HG02840 (cell line): ENCODE measurements around the gene SLC66A1.

Experiments
- ATAC-seq: cut with Tn5 transposase; IDR thresholded peaks from one replicate; pipeline ENCODE4 v1.9.1; 2021; ENCODE audit warnings: mild to moderate bottlenecking, moderate library complexity, moderate number of reproducible peaks; ENCODE audit not compliant: unreplicated experiment, low FRiP score

SLC66A1 gene

GRCh38 chr1:19359357-19359756 lies 47.2 kb downstream of the SLC66A1 start:
- no peak for ATAC-seq

DNA sequence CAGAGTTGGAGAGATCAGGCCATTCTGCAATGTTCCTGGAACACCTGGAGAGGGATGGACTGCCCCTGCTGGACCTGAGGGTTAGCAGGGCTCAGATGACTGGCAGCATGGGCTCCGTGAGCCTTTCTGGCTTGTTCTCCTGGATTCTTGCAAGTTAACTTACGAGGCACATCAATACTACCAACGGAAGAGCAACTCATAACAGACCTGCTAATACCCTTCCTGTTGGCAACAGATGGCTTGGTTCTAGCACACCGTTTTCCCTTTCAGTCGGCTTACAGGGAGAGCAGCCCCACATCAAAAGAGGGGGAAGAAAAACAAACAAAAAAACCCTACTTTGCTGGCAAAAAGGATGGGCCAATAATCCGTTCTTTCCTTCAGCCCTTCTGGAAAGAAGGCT lies 47.9 kb downstream of the SLC66A1 start:
- no peak for ATAC-seq

GRCh38 chr1:19360432-19360831 lies 48.3 kb downstream of the SLC66A1 start:
- no peak for ATAC-seq

- ATAC-seq: no peak
These were observed 48.9 kb downstream of the SLC66A1 start for GRCh38 chr1:19360843-19361610.

- ATAC-seq: no peak
These were observed 49.6 kb downstream of the SLC66A1 start for GRCh38 chr1:19361611-19362147.

- no peak for ATAC-seq
These were observed 51.5 kb downstream of the SLC66A1 start for GRCh38 chr1:19363536-19364152.

DNA sequence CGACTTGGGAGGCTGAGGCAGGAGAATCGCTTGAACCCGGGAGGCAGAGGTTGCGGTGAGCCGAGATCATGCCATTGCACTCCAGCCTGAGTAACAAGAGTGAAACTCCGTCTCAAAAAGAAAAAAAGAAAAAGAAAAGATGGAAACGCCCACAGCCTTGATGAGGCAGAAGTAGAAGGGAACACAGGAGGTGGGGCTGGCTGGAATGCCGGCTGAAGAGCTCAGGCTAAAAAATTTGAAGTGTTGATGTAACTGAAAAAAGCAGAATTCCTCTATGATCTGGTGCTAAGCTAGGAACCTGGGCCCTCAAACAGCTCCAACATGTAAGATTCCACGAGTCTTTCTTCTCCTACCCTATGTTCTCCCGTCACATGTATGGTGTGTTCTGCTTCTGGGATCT lies 53.6 kb downstream of the SLC66A1 start:
- ATAC-seq: no peak

DNA sequence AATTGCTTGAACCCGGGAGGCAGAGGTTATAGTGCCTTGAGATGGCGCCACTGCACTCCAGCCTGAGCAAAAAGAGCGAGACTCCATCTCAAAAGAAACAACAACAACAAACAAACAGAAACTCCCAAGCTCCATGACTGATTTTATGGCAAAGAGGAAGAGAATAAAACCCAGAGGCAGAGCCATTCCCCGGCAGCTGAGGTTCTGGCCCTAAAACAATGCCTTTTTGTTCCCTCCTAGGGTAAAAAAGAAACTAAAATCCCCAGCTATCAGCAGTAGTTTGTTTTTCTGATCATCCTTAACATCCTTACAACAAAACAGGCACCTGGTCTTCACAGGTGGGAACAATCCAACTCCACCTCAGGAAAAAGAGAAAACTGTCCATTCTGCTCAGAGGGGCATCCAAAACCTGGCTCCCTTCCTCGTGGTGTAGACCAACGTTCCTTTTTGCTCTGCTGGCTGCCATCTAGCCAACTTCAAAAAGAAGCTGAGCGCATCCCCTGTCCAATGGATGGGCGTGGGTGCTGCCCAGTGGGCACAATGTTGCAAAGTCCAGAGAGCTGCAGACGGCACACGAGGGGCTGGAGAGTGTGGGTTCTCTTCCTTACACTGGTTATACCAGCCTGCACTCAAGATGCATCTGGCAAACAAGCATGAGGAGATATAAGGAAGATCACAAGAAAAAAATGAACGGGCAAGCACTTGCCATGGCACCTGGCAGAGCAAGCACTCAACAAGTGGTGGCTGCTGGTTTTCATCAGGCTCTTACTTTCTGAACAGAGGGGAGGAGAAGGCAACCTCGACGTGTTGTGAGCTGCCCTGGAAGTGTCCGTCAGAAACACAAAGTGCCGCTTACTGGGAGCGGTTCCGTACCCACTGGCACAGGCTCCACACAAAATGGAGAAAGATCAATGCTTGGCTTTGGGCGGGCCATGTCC lies 54.7 kb downstream of the SLC66A1 start:
- no peak for ATAC-seq

- no peak for ATAC-seq
These were observed 55.5 kb downstream of the SLC66A1 start for GRCh38 chr1:19367584-19368041.

DNA sequence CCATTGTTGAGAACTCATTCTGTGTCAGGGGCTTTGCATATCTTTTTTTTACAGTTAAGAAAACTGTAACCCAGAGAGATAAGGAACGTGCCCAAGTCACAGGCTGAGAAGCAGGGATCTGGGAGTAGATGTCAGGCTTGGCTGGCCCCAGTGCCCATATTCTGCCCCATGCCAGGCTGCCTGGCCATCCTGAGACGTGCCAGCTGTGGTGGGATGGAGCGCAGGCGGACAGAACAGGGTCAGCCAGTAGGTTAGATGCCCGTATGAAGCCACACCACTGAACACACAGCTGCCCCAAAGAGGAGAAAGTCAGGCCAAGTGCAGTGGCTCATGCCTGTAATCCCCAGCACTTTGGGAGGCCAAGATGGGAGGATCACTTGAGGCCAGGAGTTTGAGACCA lies 55.9 kb downstream of the SLC66A1 start:
- ATAC-seq: no peak

GRCh38 chr1:19368964-19369363 lies 56.8 kb downstream of the SLC66A1 start:
- ATAC-seq: no peak

DNA sequence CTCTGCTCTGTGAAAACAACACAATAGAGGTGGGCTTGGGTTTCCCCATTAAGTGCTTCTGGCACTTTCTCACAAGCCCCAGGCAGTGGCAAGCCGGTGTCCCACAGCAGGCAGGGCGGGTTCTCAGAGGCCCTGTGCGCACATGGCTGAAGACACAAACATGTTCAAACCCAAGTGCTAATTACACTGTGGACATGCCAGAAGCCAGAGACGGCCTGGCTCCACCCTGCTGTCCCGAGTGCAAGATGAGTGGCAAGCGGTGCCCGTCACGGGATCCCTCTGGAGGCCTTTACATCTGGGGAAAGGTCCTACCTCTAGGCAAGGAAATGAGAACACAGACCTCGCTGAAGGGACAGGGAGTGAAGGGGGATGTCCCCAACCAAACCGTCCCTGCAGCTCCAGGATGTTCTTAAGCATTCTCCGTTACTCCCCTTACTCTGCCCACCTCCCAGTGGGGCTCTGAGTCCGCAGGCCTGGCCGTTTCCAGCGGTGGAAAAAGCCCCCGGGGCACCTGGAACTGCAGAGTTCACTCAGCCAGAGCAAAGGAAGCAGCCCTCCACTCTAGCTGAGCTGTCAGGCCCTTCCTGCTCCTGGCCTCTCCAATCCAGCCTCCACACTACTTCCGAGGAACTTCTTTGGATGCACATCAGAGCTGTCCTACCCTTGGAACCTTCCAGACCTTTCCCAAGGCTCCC lies 57.4 kb downstream of the SLC66A1 start:
- ATAC-seq: no peak

DNA sequence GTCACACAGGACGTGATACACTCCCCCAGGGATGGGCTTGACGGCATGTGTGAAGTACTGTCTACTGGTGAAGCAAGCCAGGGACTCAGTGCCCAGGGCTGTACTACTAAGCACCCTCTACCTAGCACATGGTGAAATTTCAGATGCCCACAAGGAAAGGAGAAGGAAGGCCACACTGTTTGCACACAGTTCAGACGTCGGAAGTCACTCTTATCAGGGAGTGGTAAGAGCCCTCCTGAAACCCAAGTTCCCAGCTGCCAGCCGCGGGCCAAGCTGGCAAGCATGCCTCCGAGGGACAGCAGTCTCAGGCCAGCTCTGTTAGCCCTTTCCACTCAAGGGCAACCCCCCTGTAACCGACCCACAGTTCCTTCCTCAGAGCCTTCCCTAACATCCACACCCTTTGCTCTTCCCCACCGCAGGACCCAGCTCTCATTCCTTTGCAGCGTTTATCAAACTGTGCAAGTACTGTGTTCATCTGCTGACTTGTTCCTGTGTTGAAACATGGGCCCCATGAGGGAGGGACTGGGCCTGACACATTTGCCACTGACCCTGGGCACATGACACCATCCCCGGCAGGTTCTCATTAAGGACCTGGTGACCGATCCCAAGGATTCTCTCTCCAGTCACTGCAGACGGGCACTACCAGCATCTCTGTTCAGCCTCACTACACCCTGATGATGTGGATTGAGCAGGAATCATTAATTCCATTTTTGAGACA lies 58.5 kb downstream of the SLC66A1 start:
- no peak for ATAC-seq

DNA sequence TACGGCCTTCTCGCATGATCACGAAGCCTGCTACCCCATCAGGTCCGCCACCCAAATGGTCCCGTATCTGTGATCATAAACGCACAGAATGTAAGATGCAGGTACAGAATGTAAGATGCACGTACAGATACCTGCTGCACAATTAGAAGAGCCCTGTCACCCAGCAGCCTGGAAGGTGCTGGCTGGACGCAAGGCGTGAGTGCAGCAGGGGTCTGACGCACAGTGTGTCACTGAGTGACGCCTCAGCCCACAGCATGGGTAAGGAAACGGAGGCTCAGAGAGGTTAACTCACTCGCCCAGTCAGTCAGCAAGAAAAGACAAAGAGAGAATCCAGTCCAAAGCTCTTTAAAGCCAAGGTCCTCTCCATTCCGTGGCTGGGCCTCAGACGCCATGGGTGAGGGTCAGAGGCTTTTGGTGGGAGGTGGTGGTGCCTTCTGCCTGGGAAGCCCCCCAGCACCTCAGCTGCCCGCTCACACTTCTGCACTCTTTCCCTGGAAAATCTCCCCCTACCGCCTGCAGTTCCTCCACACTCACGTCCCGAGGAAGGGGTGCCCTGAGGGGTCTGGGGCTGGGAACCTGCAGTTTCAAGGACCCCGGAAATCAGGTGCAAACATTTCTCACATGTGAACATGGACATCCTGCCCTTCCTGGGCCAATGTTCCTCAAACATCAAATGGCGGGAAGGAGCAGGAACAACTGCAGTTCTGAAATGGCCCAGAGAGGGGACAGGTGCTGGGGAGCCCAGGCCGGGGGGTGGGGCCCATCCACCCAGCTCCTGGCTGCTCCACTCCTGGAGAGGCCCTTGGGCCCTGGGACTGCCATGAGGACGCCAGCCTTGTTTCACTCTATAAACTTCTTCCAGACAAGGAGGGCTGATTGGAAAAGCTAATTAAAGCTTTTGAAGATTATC lies 59.4 kb downstream of the SLC66A1 start:
- no peak for ATAC-seq

- no peak for ATAC-seq
These were observed 60.0 kb downstream of the SLC66A1 start for GRCh38 chr1:19372136-19372514.

GRCh38 chr1:19372602-19373001 lies 60.5 kb downstream of the SLC66A1 start:
- no peak for ATAC-seq

GRCh38 chr1:19373211-19374082 lies 61.3 kb downstream of the SLC66A1 start:
- ATAC-seq: no peak
